T1000 (cell line): ENCODE data around the gene EPHB2.
"Not testable (repeated sequence)": the region's sequence is repeated elsewhere in the genome, so short reads cannot be mapped to it uniquely, and the experiment has no call there.

Source experiments
- DNase-seq: peaks from one replicate; lab custom pipeline; 2025; ENCODE audit warnings: mixed read lengths; lab: John Stamatoyannopoulos, UW

EPHB2 gene

DNA sequence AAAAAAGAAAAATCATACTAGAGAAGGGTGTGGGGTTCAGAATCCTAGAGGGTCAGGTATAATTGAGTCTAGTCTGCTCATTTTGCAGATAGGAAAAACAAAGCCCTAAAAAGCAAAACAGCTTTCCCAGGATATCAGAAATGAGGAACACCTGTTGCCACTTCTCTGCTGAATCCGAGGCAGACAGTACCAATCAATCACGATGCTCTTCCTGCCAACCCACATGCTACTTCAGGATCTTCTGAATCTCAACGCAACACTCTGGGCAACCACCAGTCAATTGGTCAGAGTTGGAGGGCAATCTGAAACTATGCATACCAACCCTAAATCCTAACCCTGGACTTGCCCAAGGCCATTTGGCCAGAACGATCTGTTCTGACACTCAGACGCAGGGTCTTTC is 128.3 kb downstream of the EPHB2 start:
- DNase-seq, result no peak

DNA sequence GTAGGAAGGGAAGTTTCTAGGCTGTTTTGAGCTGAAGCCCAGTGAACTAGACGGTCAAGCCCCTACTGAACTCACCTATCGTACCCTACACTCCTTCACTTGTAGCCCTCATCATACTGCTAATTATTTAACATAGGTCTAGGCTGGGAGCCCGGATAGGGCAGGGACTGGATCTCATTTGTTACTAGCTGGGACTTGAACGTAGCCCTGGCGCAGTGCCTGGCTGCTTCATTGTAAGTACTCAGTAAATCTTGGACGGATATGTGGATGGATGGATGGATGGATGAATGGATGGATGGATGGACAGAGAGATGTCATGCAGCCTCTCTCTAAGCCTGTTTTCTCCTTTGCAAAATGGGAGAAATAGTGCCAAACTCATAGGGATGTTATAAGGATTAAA is 129.2 kb downstream of the EPHB2 start:
- DNase-seq, result no peak

DNA sequence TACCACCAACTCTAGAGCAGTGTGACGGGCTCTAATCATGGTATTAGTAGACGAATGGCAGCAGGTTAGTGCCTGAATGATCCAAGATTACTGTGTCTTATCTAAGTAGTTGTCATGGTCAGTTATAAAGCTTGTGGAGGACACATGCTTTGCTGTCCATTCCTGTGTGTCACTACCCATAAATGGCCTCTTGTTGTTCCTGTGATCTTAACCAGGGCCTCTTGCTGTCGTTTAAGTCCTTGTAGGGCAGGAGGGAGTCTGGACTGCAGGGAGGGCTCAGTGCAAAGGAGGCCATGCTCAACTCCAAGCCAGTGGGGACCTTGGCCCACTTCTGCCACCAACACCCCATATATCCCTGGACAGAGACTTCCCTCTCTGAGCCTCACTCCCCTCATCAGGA is 130.5 kb downstream of the EPHB2 start:
- DNase-seq, result no peak

DNA sequence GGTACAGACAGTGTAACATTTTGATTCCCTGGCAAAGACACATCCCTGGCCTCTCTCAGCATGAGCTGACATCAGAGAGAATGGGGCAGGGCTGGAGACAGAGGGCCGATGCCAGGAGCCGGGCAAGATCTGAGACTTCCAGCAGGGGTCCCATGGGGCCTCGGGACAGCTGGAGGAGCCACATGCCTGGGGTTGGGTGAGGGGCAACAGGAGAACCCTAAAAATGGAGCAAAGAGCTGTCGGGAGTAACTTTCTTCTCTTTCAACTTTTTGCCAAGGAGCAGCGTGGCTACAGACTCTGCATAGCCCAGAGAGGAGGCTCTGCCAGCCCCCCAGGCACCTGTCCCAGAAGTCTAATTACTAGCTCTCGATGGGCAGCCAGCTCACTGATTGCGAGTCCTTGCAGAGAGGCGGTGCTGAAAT is 131.2 kb downstream of the EPHB2 start:
- no peak for DNase-seq

DNA sequence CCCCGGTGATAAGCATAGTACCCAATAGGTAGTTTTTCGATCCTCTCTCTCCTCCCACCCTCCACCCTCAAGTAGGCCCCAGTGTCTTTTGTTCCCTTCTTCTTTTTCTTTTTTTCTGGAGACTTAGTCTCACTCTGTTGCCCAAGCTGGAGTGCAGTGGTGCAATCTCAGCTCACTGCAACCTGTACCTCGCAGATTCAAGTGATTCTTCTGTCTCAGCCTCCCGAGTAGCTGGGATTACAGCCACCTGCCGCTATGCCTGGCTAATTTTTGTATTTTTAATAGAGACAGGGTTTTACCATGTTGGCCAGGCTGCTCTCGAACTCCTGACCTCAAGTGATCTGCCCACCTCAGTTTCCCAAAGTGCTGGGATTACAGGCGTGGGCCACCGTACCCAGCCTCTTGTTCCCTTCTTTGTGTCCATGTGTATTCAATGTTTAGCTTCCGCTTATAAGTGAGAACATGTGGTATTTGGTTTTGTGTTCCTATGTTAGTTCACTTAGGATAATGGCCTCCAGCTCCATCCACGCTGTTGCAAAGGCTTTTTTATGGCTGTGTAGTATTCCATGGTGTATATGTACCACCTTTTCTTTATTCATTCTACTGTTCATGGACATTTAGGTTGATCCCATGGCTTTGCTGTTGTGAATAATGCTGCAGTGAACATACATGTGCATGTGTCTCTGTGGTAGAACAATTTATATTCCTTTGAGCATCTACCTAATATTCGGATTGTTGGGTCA is 133.0 kb downstream of the EPHB2 start:
- not testable (repeated sequence) for DNase-seq

DNA sequence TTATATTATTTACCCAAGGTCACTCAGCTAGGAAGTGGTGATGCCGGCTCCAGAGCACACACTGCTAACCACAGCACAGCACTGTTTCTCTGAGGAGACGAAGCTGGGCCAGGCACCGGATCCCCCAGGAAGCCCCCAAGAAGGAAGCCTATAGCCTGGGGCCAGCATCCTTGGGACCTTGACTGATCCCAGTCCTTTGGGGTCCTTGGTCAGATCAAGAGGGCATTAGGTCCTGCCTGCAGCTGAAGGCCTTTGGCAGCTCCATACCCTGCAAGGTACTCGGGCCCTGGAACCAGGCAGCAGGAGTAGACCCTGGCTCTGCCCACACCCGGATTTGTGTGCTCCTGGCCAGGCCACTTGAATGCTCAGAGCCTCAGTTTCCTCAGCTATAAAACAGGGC is 134.0 kb downstream of the EPHB2 start:
- DNase-seq, result no peak

DNA sequence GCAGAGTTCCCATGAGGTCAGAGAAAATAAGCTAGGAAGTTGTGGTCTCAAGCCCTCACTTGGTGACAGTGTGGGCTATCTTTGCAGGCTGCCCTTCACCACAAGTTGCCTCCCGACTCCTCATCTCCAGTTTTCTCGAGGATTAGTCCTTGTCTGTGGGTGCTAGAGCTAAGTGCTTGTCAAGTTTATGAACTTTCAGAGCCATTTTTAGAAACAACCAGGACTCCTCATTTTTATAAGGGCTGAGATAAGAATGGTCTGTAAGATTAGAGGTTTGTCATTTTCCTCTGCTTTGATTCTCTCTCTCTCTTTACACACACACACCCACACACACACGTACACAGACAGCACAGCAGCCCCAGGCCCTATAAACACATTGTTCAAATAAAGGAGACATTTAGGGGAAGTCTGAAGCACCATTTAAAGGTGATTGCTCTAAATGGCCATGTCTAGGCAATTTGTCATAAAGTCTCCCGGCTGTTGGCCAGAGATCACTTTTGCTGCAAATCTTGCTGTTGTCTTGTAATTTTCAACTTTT is 134.8 kb downstream of the EPHB2 start:
- DNase-seq, result no peak

DNA sequence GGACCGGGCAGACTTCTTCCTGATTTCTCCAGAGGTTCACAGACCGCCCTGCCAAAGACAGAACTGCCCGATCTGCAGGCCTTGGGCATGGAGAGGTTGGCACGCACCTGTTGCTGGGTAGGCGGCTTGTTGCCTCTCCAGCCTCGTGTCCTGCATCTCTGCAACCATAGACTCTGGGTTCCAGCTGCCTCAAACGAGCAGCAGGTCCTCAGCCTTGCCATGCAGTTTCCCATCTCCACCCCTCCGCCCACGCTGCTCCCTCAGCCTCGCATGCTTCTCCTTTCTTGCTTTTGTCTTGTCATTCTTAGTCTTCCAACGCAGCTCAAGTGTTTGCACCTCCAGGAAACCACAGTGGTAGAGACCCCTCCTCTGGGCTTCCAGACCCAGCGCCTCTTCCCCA is 135.8 kb downstream of the EPHB2 start:
- DNase-seq, result no peak

DNA sequence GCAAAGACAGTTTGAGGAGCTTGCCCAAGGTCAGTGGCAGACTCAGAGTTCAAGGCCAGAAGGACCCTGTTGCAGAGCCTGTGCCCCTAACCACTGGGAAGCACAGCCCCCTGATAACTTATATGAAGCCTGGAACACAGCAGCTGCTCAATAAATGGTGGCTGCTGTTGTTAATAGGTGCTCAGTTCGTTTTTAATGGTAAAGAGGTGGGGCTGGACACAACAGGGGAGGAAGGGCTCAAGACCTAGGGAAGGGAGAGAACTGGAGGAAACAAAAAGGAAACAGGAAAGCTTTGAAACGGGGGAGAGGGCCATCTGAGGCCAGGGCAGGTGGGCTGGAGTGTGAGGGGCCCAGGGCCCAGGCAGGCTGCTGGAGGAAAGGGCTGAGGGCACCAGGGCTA is 136.6 kb downstream of the EPHB2 start:
- DNase-seq, result no peak

DNA sequence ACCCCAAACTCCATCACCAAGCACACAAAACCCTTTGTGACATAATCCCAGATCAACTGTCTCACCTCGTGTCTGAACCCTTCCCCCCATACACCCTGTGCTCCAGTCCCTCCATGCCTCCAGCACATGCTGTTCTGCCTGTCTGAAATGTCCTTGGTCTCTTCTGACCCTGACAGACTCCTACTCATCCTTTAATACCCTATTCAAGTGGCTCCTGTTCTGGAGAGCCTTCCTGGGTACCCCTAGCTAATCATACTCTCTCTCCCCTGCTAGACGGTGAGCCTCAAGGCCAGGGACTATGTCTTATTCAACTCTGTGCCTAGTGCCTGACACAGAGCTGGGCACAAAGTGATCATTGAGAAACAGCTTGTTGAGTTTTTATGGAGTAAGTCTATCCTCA is 137.1 kb downstream of the EPHB2 start:
- no peak for DNase-seq

DNA sequence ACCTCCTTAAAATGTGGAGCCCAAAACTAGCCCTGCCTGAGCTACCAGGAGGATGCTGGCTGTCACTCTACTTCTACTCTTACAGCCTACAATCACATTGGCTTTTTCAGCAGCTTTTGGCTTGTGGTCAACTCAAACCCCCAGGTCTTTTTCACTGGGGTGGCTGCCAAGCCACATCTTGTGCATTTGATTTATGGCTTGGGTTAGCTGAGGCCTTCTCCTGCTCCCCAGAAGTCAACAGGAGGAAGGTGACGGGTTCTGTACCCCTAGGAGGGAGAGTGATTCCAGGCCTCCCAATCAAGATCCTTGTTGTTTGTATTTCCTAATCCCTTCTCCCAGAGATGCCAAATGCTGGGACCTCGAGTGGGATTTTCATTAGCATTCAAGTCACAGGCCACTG is 137.8 kb downstream of the EPHB2 start:
- DNase-seq, result no peak

DNA sequence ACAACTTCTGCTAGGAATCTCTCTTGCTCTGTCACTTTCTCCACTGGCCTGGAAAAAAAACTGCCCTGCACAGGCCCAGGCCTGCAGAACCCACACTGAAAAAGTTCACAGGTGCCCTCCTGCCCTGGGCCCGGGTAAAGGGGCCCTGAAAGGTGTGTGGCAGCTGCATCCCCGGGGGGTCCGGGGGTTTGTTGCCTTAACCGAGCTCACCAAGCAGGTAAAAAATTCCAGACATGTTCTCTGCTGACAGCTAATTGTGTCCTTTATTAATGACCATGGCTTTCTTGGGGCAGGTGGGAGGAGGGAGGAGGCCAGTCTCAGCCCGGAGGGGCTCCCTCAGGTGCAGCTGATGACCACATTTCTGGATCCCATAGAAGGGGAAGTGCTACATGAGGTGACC is 139.1 kb downstream of the EPHB2 start:
- no peak for DNase-seq

DNA sequence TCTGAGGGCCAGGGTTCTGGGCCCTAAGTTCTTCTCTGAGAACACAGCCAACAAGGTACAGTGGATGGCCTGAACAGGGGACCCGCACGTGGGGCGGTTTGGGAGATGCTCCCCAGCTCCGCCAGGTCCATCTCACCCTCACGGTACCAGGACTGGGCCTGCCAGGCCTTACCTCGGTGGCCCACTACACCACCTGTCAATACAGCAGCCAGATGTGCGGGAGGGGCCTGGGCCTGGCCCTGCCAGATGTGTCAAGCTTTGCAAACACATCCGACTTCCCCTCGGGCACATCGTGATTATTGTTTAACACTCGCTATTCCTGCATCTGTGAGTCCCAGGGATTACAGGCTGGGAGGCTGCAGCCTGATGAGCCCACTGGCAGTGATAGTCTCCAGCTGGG is 139.6 kb downstream of the EPHB2 start:
- DNase-seq, result no peak

DNA sequence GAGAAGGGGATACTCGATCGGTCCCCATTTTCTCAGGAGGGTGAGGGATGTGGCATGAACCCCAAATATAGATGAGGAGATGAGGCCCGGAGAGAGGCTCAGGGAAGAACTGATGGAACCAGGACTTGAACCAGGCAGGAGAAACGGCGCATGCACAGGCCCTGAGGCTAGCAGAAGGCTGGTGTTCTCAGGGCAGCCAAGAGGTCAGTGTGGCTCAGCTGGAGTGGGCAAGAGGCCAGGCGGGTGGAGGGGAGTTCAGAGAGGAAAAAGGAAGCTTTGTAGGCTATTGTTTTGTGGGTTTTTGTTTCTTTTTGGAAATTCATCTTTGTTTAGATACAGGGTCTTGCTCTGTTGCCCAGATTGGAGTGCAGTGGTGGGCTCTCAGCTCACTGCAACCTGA is 140.0 kb downstream of the EPHB2 start:
- DNase-seq, result no peak

DNA sequence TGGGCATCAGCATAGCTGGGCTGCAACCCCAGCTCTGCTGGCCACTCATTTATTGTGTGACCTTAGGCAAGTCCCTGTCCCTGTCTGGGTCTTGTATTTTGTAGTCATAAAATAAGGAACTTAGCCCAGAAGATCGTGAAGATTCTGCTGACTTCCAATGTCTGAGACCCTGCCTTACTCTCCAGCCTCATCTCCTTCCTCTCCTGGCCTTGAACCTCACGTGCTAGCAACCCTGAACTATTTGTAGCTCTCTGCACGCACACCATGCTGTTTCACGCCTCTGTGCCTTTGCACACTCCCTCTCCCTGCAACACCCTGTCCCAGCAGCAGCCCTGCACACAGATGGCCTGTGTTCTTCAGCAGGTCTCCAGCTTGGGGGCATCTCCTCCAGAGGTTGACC is 140.9 kb downstream of the EPHB2 start:
- DNase-seq, result no peak

DNA sequence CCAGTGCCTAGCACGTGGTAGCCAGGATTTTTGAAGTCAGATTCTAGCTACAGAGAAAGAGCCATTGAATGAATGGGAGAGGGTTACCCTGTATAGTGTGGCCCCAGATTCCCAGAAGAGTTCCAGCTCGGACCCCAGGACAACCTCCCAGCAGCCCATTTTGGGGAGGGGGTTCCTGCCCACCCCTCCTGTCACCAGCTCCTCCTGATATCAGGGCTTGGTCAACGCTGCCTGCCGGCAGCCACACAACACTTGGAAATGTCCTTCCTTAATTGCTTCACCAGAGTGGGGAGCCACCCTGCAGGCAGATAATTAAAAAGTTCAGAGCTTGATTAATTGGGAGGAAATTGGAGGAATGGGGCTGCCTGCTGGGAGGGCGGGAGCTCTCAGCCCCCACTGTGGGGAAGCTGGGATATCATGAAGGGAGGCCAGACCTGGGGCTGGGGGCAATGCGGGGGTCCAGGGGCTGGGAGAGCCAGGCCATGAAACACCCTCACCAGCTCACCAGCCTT is 141.6 kb downstream of the EPHB2 start:
- DNase-seq, result no peak

DNA sequence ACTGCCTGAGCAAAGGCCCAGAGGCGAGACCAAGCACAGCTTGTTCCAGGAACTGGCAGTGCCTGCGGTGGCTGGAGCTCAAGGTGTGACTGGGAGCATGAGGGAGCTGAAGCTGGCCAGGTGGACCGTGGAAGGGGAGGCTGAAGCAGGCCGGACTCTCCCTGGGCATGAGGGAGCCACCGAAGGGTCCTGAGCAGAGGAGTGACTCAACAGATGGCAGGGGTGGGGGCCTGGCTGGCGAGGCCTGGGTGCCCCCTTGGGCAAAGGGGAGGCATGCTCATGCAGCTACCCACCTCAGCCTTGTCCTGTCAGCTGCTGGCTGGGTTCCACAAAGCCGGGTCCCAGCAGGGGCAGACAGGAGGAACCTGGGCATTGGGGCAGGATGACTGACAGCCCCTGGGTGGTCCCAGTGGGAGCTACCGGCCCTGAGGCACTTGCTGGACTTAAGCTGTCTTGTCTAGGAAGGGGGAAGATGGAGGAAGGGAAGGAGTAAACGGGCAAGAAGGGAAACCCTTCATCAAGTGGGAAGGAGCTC is 143.1 kb downstream of the EPHB2 start:
- DNase-seq, result no peak

DNA sequence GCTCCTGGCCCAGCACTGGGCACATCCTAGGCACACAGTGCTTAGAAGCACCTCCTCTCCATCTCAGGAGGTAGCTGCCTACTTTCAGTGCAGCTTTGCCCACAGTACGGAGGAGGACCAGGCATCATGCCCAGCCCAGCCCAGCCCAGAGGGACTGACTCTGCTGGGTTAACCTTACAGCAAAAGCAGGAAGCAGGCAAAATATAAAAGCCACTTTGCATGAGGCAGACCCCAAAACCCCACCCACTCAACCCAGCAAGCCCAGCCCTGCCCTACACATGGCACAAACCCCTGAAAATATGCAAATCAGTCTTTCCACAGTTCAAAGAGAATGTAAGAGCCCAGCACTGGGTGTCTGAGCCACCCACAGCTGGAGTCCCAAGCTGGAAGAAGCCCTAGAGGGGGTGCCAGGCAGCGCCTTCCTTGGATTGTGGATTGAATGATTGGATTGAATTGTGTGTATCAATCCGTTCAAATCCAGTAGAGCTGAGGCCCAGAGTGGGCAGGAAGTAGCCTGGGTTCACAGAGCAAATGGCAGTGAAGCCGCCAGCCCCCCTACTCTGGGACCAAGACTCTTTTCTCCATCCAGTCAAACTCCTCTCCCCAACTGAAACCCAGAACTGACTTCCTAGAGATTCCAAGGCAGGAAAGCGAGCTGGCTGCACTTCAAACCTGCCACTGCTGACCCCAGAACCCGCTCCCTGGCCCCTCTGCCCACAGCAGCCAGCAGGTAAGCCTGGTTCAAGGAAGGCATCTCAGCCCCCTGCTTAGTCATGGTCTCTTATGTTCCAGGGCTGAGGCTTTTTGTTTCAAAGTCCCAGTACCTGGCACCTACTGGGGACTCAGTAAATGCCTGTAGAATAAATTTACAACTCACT is 144.3 kb downstream of the EPHB2 start:
- DNase-seq, result no peak

DNA sequence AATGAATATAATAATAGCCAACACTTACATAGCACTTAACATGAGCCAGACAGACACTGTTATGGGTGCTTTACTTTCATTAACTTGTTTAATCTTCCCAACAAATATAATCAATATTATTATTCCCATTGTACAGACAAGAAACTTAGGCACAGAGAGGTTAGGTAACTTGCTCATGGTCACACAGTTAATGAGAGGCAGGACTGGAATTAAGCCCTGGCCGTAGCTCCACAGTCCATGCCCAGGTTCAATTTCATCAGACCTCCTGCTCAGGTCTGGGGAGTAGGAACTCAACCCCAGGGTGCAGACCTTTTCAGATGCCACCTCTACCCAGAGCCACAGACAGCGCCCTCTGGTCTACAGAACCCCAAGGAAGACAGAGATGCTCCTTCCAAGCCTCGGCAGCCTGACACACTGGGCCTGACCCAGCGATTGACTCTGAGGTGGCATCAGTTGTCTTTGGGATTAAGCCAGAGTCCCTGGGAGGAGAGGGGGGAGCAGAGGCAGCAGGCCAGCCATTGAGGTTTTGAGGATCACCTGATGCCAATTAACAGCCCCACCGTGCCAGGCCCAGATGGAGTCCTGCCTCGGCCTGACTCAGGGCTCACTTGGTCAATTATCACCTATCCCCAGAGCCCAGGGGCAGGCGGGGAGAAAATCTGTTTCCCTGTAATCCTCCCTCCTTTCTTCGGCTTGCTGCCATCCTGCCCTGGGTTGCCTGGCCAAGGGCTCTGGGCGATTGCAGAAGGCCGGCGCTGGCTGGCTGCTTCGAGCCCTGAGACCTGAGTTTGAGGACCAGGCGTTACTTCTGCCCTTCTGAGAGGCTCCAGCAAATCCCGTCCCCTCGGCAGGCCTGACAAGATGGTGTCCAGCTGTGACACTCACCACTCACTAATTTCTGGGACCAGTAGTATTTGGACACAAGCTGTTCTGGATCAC is 145.3 kb downstream of the EPHB2 start:
- DNase-seq, result no peak

DNA sequence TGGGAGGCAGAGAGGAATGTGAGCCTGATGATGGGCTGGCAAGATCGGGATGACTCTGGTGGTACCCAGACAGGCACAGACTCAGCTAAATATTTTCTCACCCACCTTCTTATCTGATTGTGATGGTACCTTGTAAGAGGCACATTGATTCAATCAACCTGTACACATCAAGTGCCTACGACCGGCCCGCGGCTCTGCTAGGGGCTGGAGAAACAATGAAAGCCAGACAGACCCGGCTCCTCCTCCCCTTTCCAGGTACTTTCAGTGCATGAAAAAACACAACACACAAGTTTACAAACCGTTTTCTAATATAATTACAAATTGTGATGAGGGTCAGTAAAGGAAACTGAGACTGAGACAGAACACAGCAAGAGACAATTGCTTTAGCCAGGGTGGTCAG is 147.0 kb downstream of the EPHB2 start:
- no peak for DNase-seq

DNA sequence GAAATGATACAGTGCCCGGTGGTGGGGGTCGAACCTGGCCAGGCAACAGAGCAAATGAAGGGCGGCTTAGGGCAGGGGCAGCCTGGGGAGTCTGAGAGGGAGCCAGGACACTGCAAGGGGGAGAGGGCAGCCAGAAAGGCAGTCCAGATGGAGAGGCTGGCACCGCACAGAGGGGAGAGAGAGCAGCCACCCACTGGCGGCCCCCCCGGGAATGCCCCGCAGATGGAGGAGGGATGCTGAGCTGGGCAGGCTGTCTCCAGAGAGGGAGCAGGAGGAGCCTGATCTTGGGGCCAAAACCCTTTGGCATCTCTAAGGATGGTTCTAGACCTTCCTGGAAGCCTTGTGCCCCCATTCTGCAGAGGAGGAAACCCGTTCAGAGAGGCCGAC is 149.8 kb downstream of the EPHB2 start:
- no peak for DNase-seq
